HepG2 (cell line): ENCODE data around the gene PLEKHN1. TPM values are rescaled to one million over a fixed set of nuclear protein-coding genes. Genes with fewer than 3 reads are reported as not detected.

ENCODE experiments used
- ATAC-seq: fragments of 200-7000 bp; cut with Tn5 transposase; 3 replicates; pipeline ENCODE4 v1.9.1; 2020; ENCODE audit warnings: mild to moderate bottlenecking, moderate library complexity
- BruUV-seq: library from RNA; stranded (reverse); fragments of 400-500 nt; replicated peaks from 2 replicates; lab custom pipeline; 2021; lab: Mats Ljungman, UMichigan
- CTCF ChIA-PET: fragments of 300-600 bp; formaldehyde crosslinking; extraction: SDS; loops from one replicate; lab custom pipeline; 2021; ENCODE audit warnings: low total read pairs, inconsistent platforms, low intra/inter-chr PET ratio; lab: Yijun Ruan, JAX
- POLR2A ChIA-PET: fragments of 350-600 bp; sonication (Branson Sonifier 250); formaldehyde crosslinking; loops from one replicate; lab custom pipeline; 2020; ENCODE audit warnings: antibody characterized with exemption, inconsistent platforms; lab: Yijun Ruan, JAX
- DNase-seq: peaks from one replicate; pipeline ENCODE4 v3.0.0-alpha.2; 2015; ENCODE audit warnings: low spot score
- FAIRE-seq: peaks from 3 replicates; lab custom pipeline; 2011; peaks lifted over from hg19 to GRCh38; lab: Jason Lieb, UNC
- H2AFZ ChIP-seq: one replicate; pipeline ENCODE4 v1.6.1; 2011; ENCODE audit warnings: low read length, inconsistent platforms
- H3K27ac ChIP-seq: fragments of 300-600 bp; 3 replicates; pipeline ENCODE4 v1.8.0; 2011; ENCODE audit warnings: mixed run types, mild to moderate bottlenecking, mixed read lengths, low read length, inconsistent platforms; ENCODE audit not compliant: insufficient read depth; ENCODE audit errors: extremely low read length
- H3K27me3 ChIP-seq, 2 experiments: fragments of 200-600 bp in 1 of 2; 2 replicates in 1 of 2; 3 replicates in 1 of 2; pipeline versions ENCODE4 v1.6.0 to v1.8.0; 2011; ENCODE audit warnings: low read length in 2 of 2, mild to moderate bottlenecking in 2 of 2, moderate library complexity in 2 of 2, inconsistent platforms in 1 of 2; ENCODE audit not compliant: insufficient read depth in 2 of 2, control insufficient read depth in 1 of 2
- H3K36me3 ChIP-seq, 2 experiments: fragments of 200-600 bp in 1 of 2; replicated peaks in 1 of 2; 2 replicates in 1 of 2; 3 replicates in 1 of 2; pipeline versions ENCODE4 v1.5.1 to v1.8.0; 2011; ENCODE audit warnings: low read length in 2 of 2, inconsistent platforms in 1 of 2; ENCODE audit not compliant: insufficient read depth in 2 of 2, control insufficient read depth in 1 of 2
- H3K4me1 ChIP-seq: 2 replicates; pipeline ENCODE4 v1.5.1; 2012; ENCODE audit warnings: low read length, inconsistent platforms; ENCODE audit not compliant: insufficient read depth
- H3K4me2 ChIP-seq: 2 replicates; pipeline ENCODE4 v1.6.0; 2011; ENCODE audit warnings: low read depth, low read length, inconsistent platforms
- H3K4me3 ChIP-seq, 3 experiments: fragments of 200-600 bp in 1 of 3; sonication (generic), shearing (Covaris generic) in 1 of 3; replicated peaks in 1 of 3; 2 replicates each; pipeline ENCODE4 v1.5.1; 2011 to 2016; ENCODE audit warnings: low read length in 3 of 3, inconsistent platforms in 2 of 3, low read depth in 2 of 3, mild to moderate bottlenecking in 2 of 3, control low read depth in 1 of 3, mixed read lengths in 1 of 3; ENCODE audit not compliant: insufficient read depth in 1 of 3
- H3K79me2 ChIP-seq: one replicate; pipeline ENCODE4 v1.6.1; 2011; ENCODE audit warnings: low read length, inconsistent platforms; ENCODE audit not compliant: insufficient read depth
- H3K9ac ChIP-seq: 2 replicates; pipeline ENCODE4 v1.6.0; 2011; ENCODE audit warnings: mild to moderate bottlenecking, low read depth, low read length, inconsistent platforms; ENCODE audit not compliant: insufficient read depth
- H3K9me3 ChIP-seq: 2 replicates; pipeline ENCODE4 v1.5.1; 2012; ENCODE audit warnings: mild to moderate bottlenecking, low read length
- H4K20me1 ChIP-seq: 2 replicates; pipeline ENCODE4 v1.6.0; 2011; ENCODE audit warnings: inconsistent platforms, mild to moderate bottlenecking, low read length, moderate library complexity; ENCODE audit not compliant: insufficient read depth
- AKAP8 ChIP-seq: sonication (generic); formaldehyde crosslinking; IDR thresholded peaks from 2 replicates; pipeline ENCODE4 v1.5.1; 2020; ENCODE audit warnings: mild to moderate bottlenecking, missing genetic modification reagents
- DPF2 ChIP-seq: sonication (generic); formaldehyde crosslinking; IDR thresholded peaks from 2 replicates; pipeline ENCODE4 v1.4.0; 2020; ENCODE audit warnings: mild to moderate bottlenecking, low read depth, missing genetic modification reagents, borderline replicate concordance
- GATAD1 ChIP-seq: IDR thresholded peaks from 2 replicates; pipeline ENCODE4 v1.6.1; 2016; ENCODE audit warnings: missing genetic modification reagents, missing compliant biosample characterization
- HMGXB4 ChIP-seq, 2 experiments: sonication (generic) in 1 of 2; formaldehyde crosslinking in 1 of 2; IDR thresholded peaks; 2 replicates each; pipeline versions ENCODE4 v1.4.0 to v1.6.1; 2018 to 2020; ENCODE audit warnings: missing genetic modification reagents in 2 of 2, borderline replicate concordance in 1 of 2, low read depth in 1 of 2, mild to moderate bottlenecking in 1 of 2, missing biosample characterization in 1 of 2
- HOXA3 ChIP-seq: sonication (generic); formaldehyde crosslinking; IDR thresholded peaks from 2 replicates; pipeline ENCODE4 v1.5.0; 2020; ENCODE audit warnings: missing genetic modification reagents
- KAT8 ChIP-seq: IDR thresholded peaks from 2 replicates; pipeline ENCODE4 v1.6.1; 2016; ENCODE audit warnings: missing genetic modification reagents, missing compliant biosample characterization
- NR1H2 ChIP-seq: sonication (generic); formaldehyde crosslinking; IDR thresholded peaks from 2 replicates; pipeline ENCODE4 v1.8.1; 2022; ENCODE audit warnings: low read depth, missing genetic modification reagents, borderline replicate concordance
- SMYD3 ChIP-seq: sonication (generic); formaldehyde crosslinking; IDR thresholded peaks from 2 replicates; pipeline ENCODE4 v1.8.1; 2023; ENCODE audit warnings: mild to moderate bottlenecking, missing genetic modification reagents
- TFAP4 ChIP-seq: sonication (generic); IDR thresholded peaks from 2 replicates; pipeline ENCODE4 v1.6.1; 2016; ENCODE audit warnings: low read depth, borderline replicate concordance
- TMF1 ChIP-seq: sonication (generic); formaldehyde crosslinking; IDR thresholded peaks from 2 replicates; pipeline ENCODE4 v1.8.1; 2022; ENCODE audit warnings: low read depth, missing genetic modification reagents
- XRCC5 ChIP-seq: fragments of 200-400 bp; formaldehyde crosslinking; optimal IDR thresholded peaks from 2 replicates; pipeline ENCODE3; 2017; ENCODE audit warnings: mild to moderate bottlenecking, low read length
- ZFX ChIP-seq: sonication (generic); formaldehyde crosslinking; IDR thresholded peaks from 2 replicates; pipeline ENCODE4 v1.4.0; 2020; ENCODE audit warnings: mild to moderate bottlenecking, low read depth, missing genetic modification reagents, moderate library complexity
- ZNF263 ChIP-seq: sonication (generic); formaldehyde crosslinking; IDR thresholded peaks from 2 replicates; pipeline ENCODE4 v1.4.0; 2020; ENCODE audit warnings: missing genetic modification reagents
- ZNF317 ChIP-seq: sonication (generic); formaldehyde crosslinking; IDR thresholded peaks from 2 replicates; pipeline ENCODE4 v1.5.0; 2020; ENCODE audit warnings: mild to moderate bottlenecking, missing genetic modification reagents
- ZNF788 ChIP-seq: sonication (generic); formaldehyde crosslinking; IDR thresholded peaks from 2 replicates; pipeline ENCODE4 v1.5.0; 2020; ENCODE audit warnings: mild to moderate bottlenecking, missing genetic modification reagents, borderline replicate concordance
- WGBS: methylation state at CpG from one replicate; pipeline ENCODE4 v1.1.6; 2017; ENCODE audit warnings: low lambda C conversion rate; 5-methylcytosine and 5-hydroxymethylcytosine counted together
- in situ Hi-C: cut with HindIII; loops from 2 replicates; pipeline ENCODE4 v1.10.0; 2017; ENCODE audit warnings: low pct_unique_long_range_greater_than_20kb; ENCODE audit not compliant: extremely low pct_ligation_motif_present
- intact Hi-C: fragments of 100-400 bp; cut with micrococcal nuclease; formaldehyde crosslinking; loops from one replicate; pipeline ENCODE4 v1.10.0; 2022; ENCODE audit not compliant: unreplicated experiment
- polyA plus RNA-seq, 8 experiments: library from polyadenylated mRNA; depleted of rRNA in 3 of 8; stranded (reverse) in 7 of 8; unstranded in 1 of 8; fragments of >200 nt; fragmentation: Illumina TruSeq in 4 of 8; extraction: Trizol in 4 of 8; gene quantifications; 2 replicates each; pipeline versions ENCODE4 v1.2.1 to v1.2.3, GENCODE V29; 2011 to 2016; ENCODE audit warnings: low read depth in 4 of 8, missing spikeins in 1 of 8, mixed read lengths in 1 of 8; ENCODE audit not compliant: insufficient read depth in 1 of 8
- total RNA-seq, 5 experiments: library from RNA; depleted of rRNA; stranded (reverse); fragments of >200 nt; fragmentation: Illumina TruSeq; extraction: Trizol; gene quantifications; 2 replicates each; pipeline ENCODE4 v1.2.3, GENCODE V29; 2016; ENCODE audit warnings: low read depth in 1 of 5
- TF ChIP-seq, protein P1 (sequence below), 2 experiments: fragments of 450-650 bp in 1 of 2; sonication (generic) in 1 of 2; formaldehyde crosslinking; IDR thresholded peaks; 2 replicates each; pipeline versions ENCODE4 v1.5.0 to v1.8.0; 2020 to 2022; ENCODE audit warnings: mild to moderate bottlenecking in 1 of 2, missing genetic modification reagents in 1 of 2

Gene PLEKHN1
- total and polyA plus RNA-seq, 2 of the 13 experiments (the other 11 are each of a cell fraction or from before 2014, with no cell fraction given) = 0.42 to 0.58 TPM

GRCh38 chr1:1013105-1013921 is 47.0 kb downstream of the PLEKHN1 start, which contains the start of gene ISG15 (continued):
- no peak for TF ChIP-seq TFAP4
- TF ChIP-seq, protein P1, sequence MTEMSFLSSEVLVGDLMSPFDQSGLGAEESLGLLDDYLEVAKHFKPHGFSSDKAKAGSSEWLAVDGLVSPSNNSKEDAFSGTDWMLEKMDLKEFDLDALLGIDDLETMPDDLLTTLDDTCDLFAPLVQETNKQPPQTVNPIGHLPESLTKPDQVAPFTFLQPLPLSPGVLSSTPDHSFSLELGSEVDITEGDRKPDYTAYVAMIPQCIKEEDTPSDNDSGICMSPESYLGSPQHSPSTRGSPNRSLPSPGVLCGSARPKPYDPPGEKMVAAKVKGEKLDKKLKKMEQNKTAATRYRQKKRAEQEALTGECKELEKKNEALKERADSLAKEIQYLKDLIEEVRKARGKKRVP (CRISPR knock-in tag; IDR thresholded peaks at IDR 0.05) = no peak
- TF ChIP-seq KAT8 (CRISPR knock-in tag) = peak; percentile 76
- TF ChIP-seq DPF2 (CRISPR knock-in tag) = no peak
- TF ChIP-seq ZNF788 = peak; percentile 87; the same call in 1 of the 2 replicates
- TF ChIP-seq ZFX (CRISPR knock-in tag) = peak; percentile 69
- peak; percentile 63; the same call in 1 of the 2 replicates for TF ChIP-seq TMF1 (CRISPR knock-in tag)
- TF ChIP-seq, all 625 proteins: peak for 168

DNA sequence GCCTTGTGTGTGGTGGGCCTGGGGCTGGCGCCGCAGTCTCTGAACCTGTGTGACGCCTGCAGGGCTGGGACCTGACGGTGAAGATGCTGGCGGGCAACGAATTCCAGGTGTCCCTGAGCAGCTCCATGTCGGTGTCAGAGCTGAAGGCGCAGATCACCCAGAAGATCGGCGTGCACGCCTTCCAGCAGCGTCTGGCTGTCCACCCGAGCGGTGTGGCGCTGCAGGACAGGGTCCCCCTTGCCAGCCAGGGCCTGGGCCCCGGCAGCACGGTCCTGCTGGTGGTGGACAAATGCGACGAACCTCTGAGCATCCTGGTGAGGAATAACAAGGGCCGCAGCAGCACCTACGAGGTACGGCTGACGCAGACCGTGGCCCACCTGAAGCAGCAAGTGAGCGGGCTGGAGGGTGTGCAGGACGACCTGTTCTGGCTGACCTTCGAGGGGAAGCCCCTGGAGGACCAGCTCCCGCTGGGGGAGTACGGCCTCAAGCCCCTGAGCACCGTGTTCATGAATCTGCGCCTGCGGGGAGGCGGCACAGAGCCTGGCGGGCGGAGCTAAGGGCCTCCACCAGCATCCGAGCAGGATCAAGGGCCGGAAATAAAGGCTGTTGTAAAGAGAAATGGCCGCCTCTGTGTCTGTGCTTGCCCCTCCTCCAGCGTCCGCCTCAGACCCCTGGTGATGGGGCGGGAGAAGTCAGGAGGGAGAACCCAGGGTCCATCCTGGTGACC is 47.8 kb downstream of the PLEKHN1 start:
- no peaks in the 10 kb centered on the region; a peak in 1 of 5 replicates for H3K27me3 ChIP-seq
- TSS peak; percentile 96 for BruUV-seq
- peak overlapping the region; percentile 72 for H3K9ac ChIP-seq
- peak overlapping the region; percentile 99 for H3K4me2 ChIP-seq
- ChIA-PET POLR2A (interaction anchor here (0.9 to 2.1 kb wide), 8 partner anchors 9 to 273 kb away, joined by 3 to 13 read pairs (median 4); partner anchors contain the start of gene HES4), CTCF (interaction anchor here (2.8 kb wide), 1 partner anchor 50 kb away, joined by 15 read pairs; no protein-coding TSS in a partner anchor)
- peak overlapping the region; percentile 69 to 98 (median 86); a peak in 5 of 6 replicates for H3K4me3 ChIP-seq
- no peaks in the 10 kb centered on the region for H3K36me3 ChIP-seq
- 67% methylated on average over 15 of the region's 41 CpGs for WGBS
- ATAC-seq = peak; percentile 73
- peaks cover 51% of the 10 kb centered on the region for H3K4me1 ChIP-seq
- intact Hi-C loops (loop anchor here (5.0 kb wide), 1 partner anchor 43 kb away; no protein-coding TSS in a partner anchor), in situ Hi-C loops (no loop called here)
- DNase-seq = no peak
- no peaks in the 10 kb centered on the region for H4K20me1 ChIP-seq
- FAIRE-seq = no peak
- no peaks in the 10 kb centered on the region for H3K9me3 ChIP-seq
- no peaks in the 10 kb centered on the region for H3K79me2 ChIP-seq
- peak overlapping the region; percentile 60 for H3K27ac ChIP-seq
- no peak overlapping the region for H2AFZ ChIP-seq
- TF ChIP-seq HOXA3 (CRISPR knock-in tag) (peak; percentile 34; the same call in 1 of the 2 replicates), GATAD1 (CRISPR knock-in tag) (no peak), HMGXB4 (CRISPR knock-in tag; IDR thresholded peaks at IDR 0.05; ENCODE audit: borderline replicate concordance in 1 of 2, low read depth in 1 of 2) (0 out of 4 replicates have a peak, but pooled peaks of 1 of the 2 experiments have one; percentile 16), ZNF263 (peak; percentile 45), SMYD3 (CRISPR knock-in tag) (no peak), AKAP8 (CRISPR knock-in tag) (no peak), ZNF317 (no peak), XRCC5 (peak; percentile 18), NR1H2 (CRISPR knock-in tag) (no peak)
